H1 (cell line): ENCODE results near the gene ARHGEF6. TPM values are rescaled to one million over a fixed set of nuclear protein-coding genes. Genes with fewer than 3 reads are reported as not detected.

Experiments used
- CTCF ChIA-PET: fragments of 300-600 bp; sonication (Branson Sonifier 250); formaldehyde crosslinking; loops from one replicate; lab custom pipeline; 2021; ENCODE audit not compliant: partially characterized antibody; lab: Charles Lee
- POLR2A ChIA-PET: fragments of 300-600 bp; sonication (Branson Sonifier 250); formaldehyde crosslinking; loops from one replicate; lab custom pipeline; 2021; ENCODE audit warnings: inconsistent platforms; ENCODE audit not compliant: partially characterized antibody; lab: Charles Lee
- DNase-seq, 2 experiments: peaks; one replicate each; pipeline versions ENCODE4 v3.0.0 to v3.0.0-alpha.2; 2010 to 2022; ENCODE audit warnings: low spot score in 2 of 2, low read depth in 1 of 2, mixed read lengths in 1 of 2
- FAIRE-seq: peaks from 2 replicates; lab custom pipeline; 2011; peaks lifted over from hg19 to GRCh38; lab: Jason Lieb, UNC
- H2AFZ ChIP-seq: 2 replicates; pipeline ENCODE4 v1.8.1; 2012; ENCODE audit warnings: low read length, inconsistent platforms
- H2AK5ac ChIP-seq: 2 replicates; pipeline ENCODE4 v1.6.1; 2013; ENCODE audit warnings: low read depth, low read length
- H2BK120ac ChIP-seq: replicated peaks from 2 replicates; pipeline ENCODE3; 2013; ENCODE audit warnings: low read depth, low read length, inconsistent platforms
- H2BK12ac ChIP-seq: 2 replicates; pipeline ENCODE4 v1.6.1; 2013; ENCODE audit warnings: low read depth, low read length
- H2BK15ac ChIP-seq: 2 replicates; pipeline ENCODE4 v1.6.1; 2013; ENCODE audit warnings: low read length
- H2BK20ac ChIP-seq: 2 replicates; pipeline ENCODE4 v1.6.1; 2013; ENCODE audit warnings: low read length
- H2BK5ac ChIP-seq: 2 replicates; pipeline ENCODE4 v1.6.1; 2013; ENCODE audit warnings: low read depth, low read length
- H3K14ac ChIP-seq: 2 replicates; pipeline ENCODE4 v1.6.1; 2013; ENCODE audit warnings: inconsistent platforms; ENCODE audit not compliant: insufficient read length
- H3K18ac ChIP-seq: 2 replicates; pipeline ENCODE4 v1.6.1; 2013; ENCODE audit warnings: low read length; ENCODE audit errors: extremely low read depth
- H3K23ac ChIP-seq: 2 replicates; pipeline ENCODE4 v1.6.1; 2013; ENCODE audit warnings: inconsistent platforms; ENCODE audit not compliant: insufficient read length
- H3K23me2 ChIP-seq: 2 replicates; pipeline ENCODE4 v1.6.1; 2013; ENCODE audit warnings: low read depth, low read length
- H3K27ac ChIP-seq: 2 replicates; pipeline ENCODE4 v1.6.1; 2011; ENCODE audit warnings: low read depth, low read length, inconsistent platforms
- H3K27me3 ChIP-seq, 4 experiments: replicated peaks in 1 of 4; 1 replicate in 1 of 4; 2 replicates in 3 of 4; pipeline versions ENCODE4 v1.6.1 to v1.8.1; 2011 to 2013; ENCODE audit warnings: low read length in 3 of 4, mild to moderate bottlenecking in 3 of 4, inconsistent platforms in 2 of 4, mixed read lengths in 2 of 4, moderate library complexity in 1 of 4; ENCODE audit not compliant: control insufficient read depth in 3 of 4, insufficient read depth in 3 of 4; ENCODE audit errors: extremely low read depth in 1 of 4
- H3K36me3 ChIP-seq, 4 experiments: 2 replicates each; pipeline versions ENCODE4 v1.6.1 to v1.8.1; 2011 to 2013; ENCODE audit warnings: mild to moderate bottlenecking in 4 of 4, low read length in 3 of 4, moderate library complexity in 2 of 4, control low read depth in 1 of 4, inconsistent platforms in 1 of 4; ENCODE audit not compliant: insufficient read depth in 4 of 4, control insufficient read depth in 2 of 4
- H3K4ac ChIP-seq: replicated peaks from 2 replicates; pipeline ENCODE3; 2013; ENCODE audit warnings: low read length, low read depth, mixed read lengths, inconsistent platforms; ENCODE audit not compliant: insufficient read length
- H3K4me1 ChIP-seq, 4 experiments: replicated peaks in 1 of 4; 1 replicate in 1 of 4; 2 replicates in 3 of 4; pipeline versions ENCODE4 v1.6.1 to v1.8.1; 2011 to 2013; ENCODE audit warnings: low read length in 3 of 4, inconsistent platforms in 2 of 4, mixed read lengths in 1 of 4; ENCODE audit not compliant: insufficient read depth in 4 of 4, control insufficient read depth in 3 of 4
- H3K4me2 ChIP-seq, 2 experiments: 2 replicates each; pipeline versions ENCODE4 v1.6.1 to v1.8.1; 2011 to 2013; ENCODE audit warnings: low read depth in 2 of 2, low read length in 2 of 2, control low read depth in 1 of 2, inconsistent platforms in 1 of 2, mild to moderate bottlenecking in 1 of 2; ENCODE audit not compliant: insufficient read depth in 1 of 2
- H3K4me3 ChIP-seq, 4 experiments: fragments of 200-600, 300-600 bp in 1 of 4; sonication (generic), shearing (Covaris generic), sonication (Bioruptor Twin) in 1 of 4; 2 replicates each; pipeline versions ENCODE4 v1.5.1 to v1.8.1; 2011 to 2016; ENCODE audit warnings: low read length in 4 of 4, low read depth in 3 of 4, control low read depth in 2 of 4, inconsistent platforms in 2 of 4, mild to moderate bottlenecking in 2 of 4, mixed read lengths in 1 of 4, moderate library complexity in 1 of 4; ENCODE audit not compliant: insufficient read depth in 2 of 4; ENCODE audit errors: extremely low read depth in 1 of 4
- H3K56ac ChIP-seq: replicated peaks from 2 replicates; pipeline ENCODE3; 2013; ENCODE audit warnings: low read depth, mild to moderate bottlenecking, mixed read lengths, low read length, inconsistent platforms; ENCODE audit not compliant: insufficient read length
- H3K79me1 ChIP-seq: 2 replicates; pipeline ENCODE4 v1.6.1; 2013; ENCODE audit warnings: low read depth, low read length, control low read depth
- H3K79me2 ChIP-seq, 2 experiments: 2 replicates each; pipeline versions ENCODE4 v1.6.1 to v1.8.1; 2012 to 2013; ENCODE audit warnings: low read length in 2 of 2, mild to moderate bottlenecking in 2 of 2, inconsistent platforms in 1 of 2; ENCODE audit not compliant: insufficient read depth in 2 of 2, control insufficient read depth in 1 of 2
- H3K9ac ChIP-seq, 4 experiments: replicated peaks in 1 of 4; 1 replicate in 1 of 4; 2 replicates in 3 of 4; pipeline versions ENCODE4 v1.6.1 to v1.8.1; 2011 to 2013; ENCODE audit warnings: low read depth in 3 of 4, low read length in 3 of 4, control low read depth in 2 of 4, mild to moderate bottlenecking in 2 of 4, moderate library complexity in 2 of 4, inconsistent platforms in 1 of 4; ENCODE audit errors: extremely low read depth in 1 of 4
- H3K9me3 ChIP-seq, 2 experiments: 2 replicates each; pipeline versions ENCODE4 v1.6.1 to v1.8.1; 2012 to 2013; ENCODE audit warnings: mild to moderate bottlenecking in 2 of 2, moderate library complexity in 2 of 2, control low read depth in 1 of 2, inconsistent platforms in 1 of 2, low read depth in 1 of 2, low read length in 1 of 2, mixed read lengths in 1 of 2; ENCODE audit not compliant: insufficient read depth in 2 of 2
- H4K20me1 ChIP-seq, 2 experiments: replicated peaks in 1 of 2; 2 replicates each; pipeline versions ENCODE3 to v1.8.1; 2011 to 2013; ENCODE audit warnings: inconsistent platforms in 2 of 2, low read length in 2 of 2, mild to moderate bottlenecking in 1 of 2; ENCODE audit not compliant: insufficient read depth in 2 of 2, control insufficient read depth in 1 of 2
- H4K5ac ChIP-seq: 2 replicates; pipeline ENCODE4 v1.6.1; 2013; ENCODE audit warnings: low read length, low read depth, mixed read lengths, inconsistent platforms; ENCODE audit not compliant: insufficient read length
- H4K8ac ChIP-seq: 2 replicates; pipeline ENCODE4 v1.8.0; 2013; ENCODE audit warnings: mild to moderate bottlenecking, moderate library complexity, low read length, inconsistent platforms; ENCODE audit not compliant: insufficient read depth; ENCODE audit errors: extremely low read depth
- H4K91ac ChIP-seq: replicated peaks from 2 replicates; pipeline ENCODE3; 2013; ENCODE audit warnings: low read length, mixed read lengths, inconsistent platforms; ENCODE audit not compliant: insufficient read length
- BRCA1 ChIP-seq: IDR thresholded peaks from 2 replicates; pipeline ENCODE4 v1.6.1; 2012; ENCODE audit warnings: low read depth, low read length, improper control_type of control experiment
- WGBS, 2 experiments: shearing (Covaris generic) in 1 of 2; methylation state at CpG; one replicate each; pipeline versions ENCODE4 v1.1.6 to v1.1.7; 2013 to 2015; ENCODE audit warnings: low lambda C conversion rate in 2 of 2, mixed read lengths in 2 of 2, inconsistent platforms in 1 of 2, low coverage in 1 of 2, missing lambda C conversion rate in 1 of 2; ENCODE audit not compliant: insufficient replicate concordance in 2 of 2, insufficient coverage in 1 of 2, insufficient read length in 1 of 2; ENCODE audit errors: extremely low coverage in 1 of 2, missing lambda C conversion rate in 1 of 2; 5-methylcytosine and 5-hydroxymethylcytosine counted together
- polyA plus RNA-seq, 7 experiments: library from polyadenylated mRNA; depleted of rRNA in 3 of 7; stranded (reverse) in 5 of 7; unstranded in 2 of 7; fragments of >200 nt in 5 of 7; fragments of 200-250 nt in 2 of 7; gene quantifications; 1 replicate in 5 of 7; 2 replicates in 1 of 7; 4 replicates in 1 of 7; pipeline versions ENCODE4 v1.2.1 to v1.2.3, GENCODE V29; 2011 to 2013; ENCODE audit warnings: missing spikeins in 2 of 7, mixed read lengths in 2 of 7
- total RNA-seq: library from RNA; stranded (reverse); fragmentation: NEBNext Ultra II Directional; extraction: Animal tissue kit (Norgen Biotek cat#: 25700); gene quantifications from 2 replicates; pipeline ENCODE4 v1.2.1, GENCODE V29; 2021

ARHGEF6 gene
- total and polyA plus RNA-seq, 2 of the 8 experiments (the other 6 are each of a cell fraction or from before 2014, with no cell fraction given), result 3.6 to 3.7 TPM

DNA sequence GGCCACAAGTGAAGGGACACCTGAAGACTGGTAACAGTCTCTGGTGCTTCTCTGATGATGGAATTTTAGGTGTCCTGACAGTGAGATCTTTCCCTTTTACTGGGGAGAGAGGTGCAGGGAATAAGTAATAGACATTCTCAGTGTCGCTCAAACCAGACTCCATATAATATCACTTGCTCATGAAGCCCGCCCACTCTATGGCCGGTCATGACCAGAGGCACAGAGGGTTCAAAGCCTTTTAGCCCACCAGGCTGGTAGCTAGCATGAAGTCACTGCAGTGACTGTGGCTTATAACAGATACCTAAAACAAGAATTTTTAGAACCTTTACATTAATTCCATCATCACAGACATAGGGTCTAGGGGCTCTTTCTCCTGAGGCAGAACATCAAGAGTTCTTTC is 129.9 kb downstream of the ARHGEF6 start:
- WGBS, 2 experiments, result 94% methylated on average over 3 of the region's 3 CpGs; no CpG with 5 or more reads in 1 of the 2 experiments
- no peaks in the 10 kb centered on the region for H3K23me2 ChIP-seq
- no peak overlapping the region for H3K4ac ChIP-seq
- no peaks in the 10 kb centered on the region for H3K36me3 ChIP-seq
- H3K9me3 ChIP-seq, result no peaks in the 10 kb centered on the region
- FAIRE-seq (no peak), DNase-seq (no peak)
- H3K56ac ChIP-seq, result no peak overlapping the region
- H3K4me3 ChIP-seq, result no peak overlapping the region
- no peak overlapping the region for H3K9ac ChIP-seq
- no peak overlapping the region for H3K27ac ChIP-seq
- H3K27me3 ChIP-seq, result no peaks in the 10 kb centered on the region
- no peak overlapping the region for H2BK15ac ChIP-seq
- peaks cover 0 to 3% (median 0%) of the 10 kb centered on the region in 4 experiments; a peak in 1 of 7 replicates for H3K4me1 ChIP-seq
- no peak overlapping the region for H2AFZ ChIP-seq
- H2BK20ac ChIP-seq, result no peak overlapping the region
- no peak overlapping the region for H2BK120ac ChIP-seq
- H3K79me2 ChIP-seq, result no peaks in the 10 kb centered on the region
- no peak overlapping the region for H4K8ac ChIP-seq
- H4K20me1 ChIP-seq, result no peaks in the 10 kb centered on the region
- no peak overlapping the region for H4K91ac ChIP-seq
- no peak overlapping the region for H3K18ac ChIP-seq
- H2BK12ac ChIP-seq, result no peak overlapping the region
- ChIA-PET POLR2A (no interaction called here), CTCF (interaction anchor here (1.6 kb wide), 1 partner anchor 74 kb away, joined by 3 read pairs; no protein-coding TSS in a partner anchor)
- H2BK5ac ChIP-seq, result no peak overlapping the region
- H2AK5ac ChIP-seq, result no peak overlapping the region
- no peaks in the 10 kb centered on the region for H3K79me1 ChIP-seq
- H3K23ac ChIP-seq, result no peak overlapping the region
- no peak overlapping the region for H4K5ac ChIP-seq
- H3K4me2 ChIP-seq, result no peak overlapping the region
- H3K14ac ChIP-seq, result no peak overlapping the region
- no peak for TF ChIP-seq BRCA1
